HepG2 (cell line): Measurements from ENCODE around the gene EIF2S2. TPM values are rescaled to one million over a fixed set of nuclear protein-coding genes. Genes with fewer than 3 reads are reported as not detected.

Source experiments
- ATAC-seq: fragments of 200-7000 bp; cut with Tn5 transposase; 3 replicates; pipeline ENCODE4 v1.9.1; 2020; ENCODE audit warnings: mild to moderate bottlenecking, moderate library complexity
- BruUV-seq: library from RNA; stranded (reverse); fragments of 400-500 nt; replicated peaks from 2 replicates; lab custom pipeline; 2021; lab: Mats Ljungman, UMichigan
- CTCF ChIA-PET: fragments of 300-600 bp; formaldehyde crosslinking; extraction: SDS; loops from one replicate; lab custom pipeline; 2021; ENCODE audit warnings: low total read pairs, inconsistent platforms, low intra/inter-chr PET ratio; lab: Yijun Ruan, JAX
- POLR2A ChIA-PET: fragments of 350-600 bp; sonication (Branson Sonifier 250); formaldehyde crosslinking; loops from one replicate; lab custom pipeline; 2020; ENCODE audit warnings: antibody characterized with exemption, inconsistent platforms; lab: Yijun Ruan, JAX
- DNase-seq: peaks from one replicate; pipeline ENCODE4 v3.0.0-alpha.2; 2015; ENCODE audit warnings: low spot score
- FAIRE-seq: peaks from 3 replicates; lab custom pipeline; 2011; peaks lifted over from hg19 to GRCh38; lab: Jason Lieb, UNC
- H2AFZ ChIP-seq: one replicate; pipeline ENCODE4 v1.6.1; 2011; ENCODE audit warnings: low read length, inconsistent platforms
- H3K27ac ChIP-seq: fragments of 300-600 bp; 3 replicates; pipeline ENCODE4 v1.8.0; 2011; ENCODE audit warnings: mixed run types, mild to moderate bottlenecking, mixed read lengths, low read length, inconsistent platforms; ENCODE audit not compliant: insufficient read depth; ENCODE audit errors: extremely low read length
- H3K27me3 ChIP-seq, 2 experiments: fragments of 200-600 bp in 1 of 2; 2 replicates in 1 of 2; 3 replicates in 1 of 2; pipeline versions ENCODE4 v1.6.0 to v1.8.0; 2011; ENCODE audit warnings: low read length in 2 of 2, mild to moderate bottlenecking in 2 of 2, moderate library complexity in 2 of 2, inconsistent platforms in 1 of 2; ENCODE audit not compliant: insufficient read depth in 2 of 2, control insufficient read depth in 1 of 2
- H3K36me3 ChIP-seq, 2 experiments: fragments of 200-600 bp in 1 of 2; replicated peaks in 1 of 2; 2 replicates in 1 of 2; 3 replicates in 1 of 2; pipeline versions ENCODE4 v1.5.1 to v1.8.0; 2011; ENCODE audit warnings: low read length in 2 of 2, inconsistent platforms in 1 of 2; ENCODE audit not compliant: insufficient read depth in 2 of 2, control insufficient read depth in 1 of 2
- H3K4me1 ChIP-seq: 2 replicates; pipeline ENCODE4 v1.5.1; 2012; ENCODE audit warnings: low read length, inconsistent platforms; ENCODE audit not compliant: insufficient read depth
- H3K4me2 ChIP-seq: 2 replicates; pipeline ENCODE4 v1.6.0; 2011; ENCODE audit warnings: low read depth, low read length, inconsistent platforms
- H3K4me3 ChIP-seq, 3 experiments: fragments of 200-600 bp in 1 of 3; sonication (generic), shearing (Covaris generic) in 1 of 3; replicated peaks in 1 of 3; 2 replicates each; pipeline ENCODE4 v1.5.1; 2011 to 2016; ENCODE audit warnings: low read length in 3 of 3, inconsistent platforms in 2 of 3, low read depth in 2 of 3, mild to moderate bottlenecking in 2 of 3, control low read depth in 1 of 3, mixed read lengths in 1 of 3; ENCODE audit not compliant: insufficient read depth in 1 of 3
- H3K79me2 ChIP-seq: one replicate; pipeline ENCODE4 v1.6.1; 2011; ENCODE audit warnings: low read length, inconsistent platforms; ENCODE audit not compliant: insufficient read depth
- H3K9ac ChIP-seq: 2 replicates; pipeline ENCODE4 v1.6.0; 2011; ENCODE audit warnings: mild to moderate bottlenecking, low read depth, low read length, inconsistent platforms; ENCODE audit not compliant: insufficient read depth
- H3K9me3 ChIP-seq: 2 replicates; pipeline ENCODE4 v1.5.1; 2012; ENCODE audit warnings: mild to moderate bottlenecking, low read length
- H4K20me1 ChIP-seq: 2 replicates; pipeline ENCODE4 v1.6.0; 2011; ENCODE audit warnings: inconsistent platforms, mild to moderate bottlenecking, low read length, moderate library complexity; ENCODE audit not compliant: insufficient read depth
- AGO2 ChIP-seq: fragments of 200-400 bp; formaldehyde crosslinking; optimal IDR thresholded peaks from 2 replicates; pipeline ENCODE3; 2017; ENCODE audit warnings: mild to moderate bottlenecking, low read depth, low read length, moderate library complexity
- GPN1 ChIP-seq: sonication (generic); formaldehyde crosslinking; IDR thresholded peaks from 2 replicates; pipeline ENCODE4 v1.5.1; 2020; ENCODE audit warnings: missing genetic modification reagents, borderline replicate concordance
- JDP2 ChIP-seq: sonication (generic); formaldehyde crosslinking; IDR thresholded peaks from 2 replicates; pipeline ENCODE4 v1.8.1; 2022; ENCODE audit warnings: missing genetic modification reagents, borderline replicate concordance
- KLF9 ChIP-seq: IDR thresholded peaks from 2 replicates; pipeline ENCODE4 v1.6.1; 2016; ENCODE audit warnings: low read depth
- PAF1 ChIP-seq: IDR thresholded peaks from 2 replicates; pipeline ENCODE4 v1.6.1; 2016; ENCODE audit warnings: missing genetic modification reagents, missing compliant biosample characterization
- POLR2A ChIP-seq, 2 experiments: IDR thresholded peaks; 2 replicates each; pipeline ENCODE4 v1.6.1; 2011; ENCODE audit warnings: low read depth in 2 of 2, low read length in 2 of 2, mild to moderate bottlenecking in 1 of 2, moderate library complexity in 1 of 2; ENCODE audit not compliant: insufficient read depth in 1 of 2
- RBFOX2 ChIP-seq: fragments of 200-400 bp; formaldehyde crosslinking; IDR thresholded peaks from 2 replicates; pipeline ENCODE4 v1.6.1; 2017; ENCODE audit warnings: low read depth, mild to moderate bottlenecking, low read length
- RBM22 ChIP-seq: fragments of 200-400 bp; formaldehyde crosslinking; optimal IDR thresholded peaks from 2 replicates; pipeline ENCODE3; 2017; ENCODE audit warnings: mild to moderate bottlenecking, low read length, moderate library complexity
- SATB2 ChIP-seq: sonication (generic); formaldehyde crosslinking; IDR thresholded peaks from 2 replicates; pipeline ENCODE4 v1.5.0; 2020; ENCODE audit warnings: missing genetic modification reagents
- SIN3B ChIP-seq: fragments of 150-350 bp; IDR thresholded peaks from 2 replicates; pipeline ENCODE4 v1.6.1; 2014; ENCODE audit warnings: low read length
- SSRP1 ChIP-seq: IDR thresholded peaks from 2 replicates; pipeline ENCODE4 v1.6.1; 2016; ENCODE audit warnings: control low read depth
- TRIM24 ChIP-seq: sonication (generic); formaldehyde crosslinking; IDR thresholded peaks from 2 replicates; pipeline ENCODE4 v1.8.0; 2022; ENCODE audit warnings: mild to moderate bottlenecking, missing genetic modification reagents
- ZFP36L2 ChIP-seq: sonication (generic); formaldehyde crosslinking; IDR thresholded peaks from 2 replicates; pipeline ENCODE4 v1.4.0; 2020; ENCODE audit warnings: missing genetic modification reagents
- ZFX ChIP-seq: sonication (generic); formaldehyde crosslinking; IDR thresholded peaks from 2 replicates; pipeline ENCODE4 v1.4.0; 2020; ENCODE audit warnings: mild to moderate bottlenecking, low read depth, missing genetic modification reagents, moderate library complexity
- ZNF256 ChIP-seq: sonication (generic); formaldehyde crosslinking; conservative IDR thresholded peaks from 2 replicates; pipeline ENCODE4 v1.4.0; 2020; ENCODE audit warnings: missing genetic modification reagents
- ZNF496 ChIP-seq: sonication (generic); formaldehyde crosslinking; IDR thresholded peaks from 2 replicates; pipeline ENCODE4 v1.8.1; 2023; ENCODE audit warnings: mild to moderate bottlenecking, moderate library complexity, missing genetic modification reagents; ENCODE audit not compliant: insufficient replicate concordance
- ZNF501 ChIP-seq: sonication (generic); formaldehyde crosslinking; IDR thresholded peaks from 2 replicates; pipeline ENCODE4 v1.5.1; 2020; ENCODE audit warnings: mild to moderate bottlenecking, moderate library complexity, missing genetic modification reagents
- ZNF543 ChIP-seq: sonication (generic); formaldehyde crosslinking; IDR thresholded peaks from 2 replicates; pipeline ENCODE4 v1.4.0; 2020; ENCODE audit warnings: mild to moderate bottlenecking, missing genetic modification reagents
- ZNF550 ChIP-seq: sonication (generic); formaldehyde crosslinking; IDR thresholded peaks from 2 replicates; pipeline ENCODE4 v1.4.0; 2020; ENCODE audit warnings: mild to moderate bottlenecking, missing genetic modification reagents, borderline replicate concordance
- ZNF724P ChIP-seq: sonication (generic); formaldehyde crosslinking; IDR thresholded peaks from 2 replicates; pipeline ENCODE4 v1.8.0; 2022; ENCODE audit warnings: missing genetic modification reagents, borderline replicate concordance
- ZNF749 ChIP-seq: sonication (generic); formaldehyde crosslinking; IDR thresholded peaks from 2 replicates; pipeline ENCODE4 v1.8.0; 2022; ENCODE audit warnings: mild to moderate bottlenecking, missing genetic modification reagents, moderate library complexity, borderline replicate concordance
- ZNF781 ChIP-seq: sonication (generic); formaldehyde crosslinking; IDR thresholded peaks from 2 replicates; pipeline ENCODE4 v1.5.1; 2020; ENCODE audit warnings: borderline replicate concordance, mild to moderate bottlenecking, missing genetic modification reagents; ENCODE audit errors: not compliant biosample characterization
- ZNF782 ChIP-seq: sonication (generic); formaldehyde crosslinking; IDR thresholded peaks from 2 replicates; pipeline ENCODE4 v1.4.0; 2020; ENCODE audit warnings: missing genetic modification reagents, mild to moderate bottlenecking, borderline replicate concordance
- WGBS: methylation state at CpG from one replicate; pipeline ENCODE4 v1.1.6; 2017; ENCODE audit warnings: low lambda C conversion rate; 5-methylcytosine and 5-hydroxymethylcytosine counted together
- in situ Hi-C: cut with HindIII; loops from 2 replicates; pipeline ENCODE4 v1.10.0; 2017; ENCODE audit warnings: low pct_unique_long_range_greater_than_20kb; ENCODE audit not compliant: extremely low pct_ligation_motif_present
- intact Hi-C: fragments of 100-400 bp; cut with micrococcal nuclease; formaldehyde crosslinking; loops from one replicate; pipeline ENCODE4 v1.10.0; 2022; ENCODE audit not compliant: unreplicated experiment
- polyA plus RNA-seq, 8 experiments: library from polyadenylated mRNA; depleted of rRNA in 3 of 8; stranded (reverse) in 7 of 8; unstranded in 1 of 8; fragments of >200 nt; fragmentation: Illumina TruSeq in 4 of 8; extraction: Trizol in 4 of 8; gene quantifications; 2 replicates each; pipeline versions ENCODE4 v1.2.1 to v1.2.3, GENCODE V29; 2011 to 2016; ENCODE audit warnings: low read depth in 4 of 8, missing spikeins in 1 of 8, mixed read lengths in 1 of 8; ENCODE audit not compliant: insufficient read depth in 1 of 8
- total RNA-seq, 5 experiments: library from RNA; depleted of rRNA; stranded (reverse); fragments of >200 nt; fragmentation: Illumina TruSeq; extraction: Trizol; gene quantifications; 2 replicates each; pipeline ENCODE4 v1.2.3, GENCODE V29; 2016; ENCODE audit warnings: low read depth in 1 of 5
- TF ChIP-seq, protein P1 (sequence below): IDR thresholded peaks from 2 replicates; pipeline ENCODE4 v1.6.1; 2016; ENCODE audit warnings: low read depth, borderline replicate concordance

EIF2S2 gene
- total and polyA plus RNA-seq, 2 of the 13 experiments (the other 11 are each of a cell fraction or from before 2014, with no cell fraction given), result 126 to 213 TPM

DNA sequence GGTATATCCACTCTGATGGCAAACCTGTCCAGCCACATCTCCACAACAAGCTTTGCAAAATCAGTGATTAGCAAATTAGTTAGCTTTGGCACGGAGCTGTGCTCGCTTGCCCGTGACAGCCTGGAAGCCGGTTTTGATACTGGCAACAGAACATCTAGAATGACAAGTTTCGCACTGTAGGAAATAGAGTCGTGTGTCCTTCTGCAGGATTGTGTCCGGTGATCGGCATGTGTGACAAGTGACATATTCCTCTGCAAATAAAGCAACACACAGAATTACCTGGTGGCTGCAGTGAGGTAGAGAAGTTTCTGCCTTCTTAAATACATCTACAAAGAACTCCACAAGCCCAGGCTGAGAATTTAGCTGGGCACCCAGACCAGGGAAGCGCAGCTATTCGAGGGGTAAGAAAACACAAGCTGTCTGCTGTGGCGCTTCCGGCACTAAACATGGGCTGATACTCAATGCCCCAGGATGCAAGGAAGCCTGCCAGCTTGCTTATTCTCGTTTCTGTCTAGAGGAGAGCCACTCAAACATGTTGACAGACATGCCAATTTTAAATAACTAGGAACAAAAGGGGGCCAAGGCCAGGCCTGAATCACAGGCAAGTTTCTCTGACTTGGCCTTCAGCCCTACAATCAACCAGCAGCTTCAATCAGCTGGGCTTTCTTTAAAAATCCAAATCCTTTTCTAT lies 22.2 kb downstream of the EIF2S2 start:
- no peak overlapping the region for H2AFZ ChIP-seq
- TF ChIP-seq ZFP36L2 (CRISPR knock-in tag) (no peak), SSRP1 (CRISPR knock-in tag) (peak; percentile 34; the same call in 1 of the 2 replicates), ZNF501 (CRISPR knock-in tag) (no peak), ZFX (CRISPR knock-in tag) (no peak), TRIM24 (CRISPR knock-in tag) (no peak), RBM22 (peak; percentile 97), SATB2 (no peak), JDP2 (no peak), RBFOX2 (peak; percentile 67), ZNF782 (CRISPR knock-in tag) (no peak), ZNF256 (CRISPR knock-in tag) (0 out of 2 replicates have a peak, but pooled peaks have one; percentile 63), SIN3B (no peak), ZNF543 (no peak), AGO2 (peak; percentile 50), ZNF749 (CRISPR knock-in tag) (0 out of 2 replicates have a peak, but pooled peaks have one; percentile 8), ZNF496 (no peak), GPN1 (no peak), POLR2A (IDR thresholded peaks at IDR 0.05; ENCODE audit: insufficient read depth in 1 of 2, low read depth in 2 of 2, low read length in 2 of 2) (peak in 1 of 2 experiments; percentile 2; a peak in 3 of 4 replicates), KLF9 (CRISPR knock-in tag) (no peak), ZNF781 (CRISPR knock-in tag) (peak; percentile 26), ZNF724P (no peak), ZNF550 (CRISPR knock-in tag) (0 out of 2 replicates have a peak, but pooled peaks have one; percentile 40), PAF1 (CRISPR knock-in tag) (peak; percentile 77)
- TF ChIP-seq, protein P1, sequence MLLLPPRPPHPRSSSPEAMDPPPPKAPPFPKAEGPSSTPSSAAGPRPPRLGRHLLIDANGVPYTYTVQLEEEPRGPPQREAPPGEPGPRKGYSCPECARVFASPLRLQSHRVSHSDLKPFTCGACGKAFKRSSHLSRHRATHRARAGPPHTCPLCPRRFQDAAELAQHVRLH (CRISPR knock-in tag), result no peak
- TF ChIP-seq, all 625 proteins: peak for 10
- WGBS, result 98% methylated on average over 13 of the region's 13 CpGs
- intact Hi-C loops, result no loop called here
- no peaks in the 10 kb centered on the region for H3K79me2 ChIP-seq
- POLR2A ChIA-PET, result interaction anchor here (0.9 to 5.6 kb wide), 3 partner anchors 16 to 22 kb away, joined by 3 to 27 read pairs (median 3); partner anchors contain the start of gene EIF2S2
- BruUV-seq, result TSS peak; percentile 18
- DNase-seq (no peak), ATAC-seq (no peak), FAIRE-seq (no peak)
- H3K4me2 ChIP-seq, result no peak overlapping the region
- H3K4me1 ChIP-seq, result no peaks in the 10 kb centered on the region
- peaks cover 41 to 85% of the 10 kb centered on the region in 2 experiments for H3K36me3 ChIP-seq
- no peak overlapping the region for H3K27ac ChIP-seq
- H4K20me1 ChIP-seq, result peaks cover 27% of the 10 kb centered on the region
- H3K9ac ChIP-seq, result no peak overlapping the region
- no peaks in the 10 kb centered on the region for H3K9me3 ChIP-seq
- H3K4me3 ChIP-seq, result no peak overlapping the region
- CTCF ChIA-PET, result no interaction called here
- in situ Hi-C loops, result no loop called here
- H3K27me3 ChIP-seq, result no peaks in the 10 kb centered on the region
